HPDE6-E6E7 (cell line): ENCODE data around the gene COL9A2.

Experiments
- DNase-seq: peaks from one replicate; pipeline ENCODE4 v3.0.0; 2011; ENCODE audit warnings: missing footprints; ENCODE audit errors: extremely low spot score

Gene COL9A2

DNA sequence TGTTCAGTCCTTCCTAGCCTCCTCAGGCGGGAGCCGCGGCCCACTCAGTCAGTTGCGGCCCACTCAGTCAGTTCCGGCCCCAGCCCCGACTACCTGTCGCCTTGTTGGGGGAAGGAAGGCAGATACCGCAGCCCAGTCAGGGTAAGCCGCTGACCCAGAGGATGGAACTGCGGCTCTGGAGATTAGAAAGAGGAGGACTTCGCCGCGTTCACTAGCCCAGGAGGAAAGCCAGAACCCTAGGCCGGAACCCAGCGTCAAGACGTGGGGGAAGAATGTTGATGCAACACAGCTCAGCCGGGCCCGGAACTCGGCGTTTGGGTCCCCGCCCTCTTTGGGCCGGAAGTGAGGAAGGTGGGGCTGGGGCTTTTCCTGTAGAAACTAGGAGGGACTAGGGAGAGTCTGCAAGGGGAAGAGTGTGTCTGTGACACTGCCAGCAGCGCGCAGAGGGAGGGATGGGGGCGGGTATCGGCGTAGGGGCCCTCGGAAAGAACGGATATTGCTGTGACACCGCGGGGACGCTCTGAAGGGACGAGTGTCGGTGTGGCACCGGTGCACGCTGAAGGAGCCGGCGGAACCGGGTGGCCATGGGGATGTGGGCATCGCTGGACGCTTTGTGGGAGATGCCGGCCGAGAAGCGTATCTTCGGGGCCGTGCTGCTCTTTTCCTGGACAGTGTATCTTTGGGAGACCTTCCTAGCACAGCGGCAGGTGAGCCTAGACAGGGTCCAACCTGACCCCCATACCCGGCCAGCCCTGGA, 59.2 kb downstream of the COL9A2 start, which contains the start of gene ZMPSTE24:
ZMPSTE24 (plus strand) TSS at position 549 of the 757 bp plus-strand sequence; CDS start at position 585, 36 bp downstream.
- DNase-seq = peak; percentile 80

DNA sequence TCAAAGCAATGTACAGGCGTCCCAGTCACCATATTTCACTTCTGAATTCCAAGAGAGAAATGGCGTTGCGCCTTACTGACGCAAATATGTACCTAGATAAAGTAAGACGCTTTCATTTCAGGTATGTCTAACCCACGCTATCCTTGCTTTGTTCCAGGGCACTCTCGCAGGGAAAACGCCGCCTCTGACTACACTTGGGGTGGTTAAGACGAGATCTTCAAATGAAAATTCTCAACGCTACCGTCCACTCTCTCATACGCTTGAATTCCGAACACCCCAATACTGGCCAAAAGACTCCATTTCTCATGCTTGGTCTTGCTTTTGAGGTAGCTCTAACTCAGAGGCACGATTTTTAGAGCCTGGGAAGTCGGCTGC, 59.8 kb downstream of the COL9A2 start:
- no peak for DNase-seq

DNA sequence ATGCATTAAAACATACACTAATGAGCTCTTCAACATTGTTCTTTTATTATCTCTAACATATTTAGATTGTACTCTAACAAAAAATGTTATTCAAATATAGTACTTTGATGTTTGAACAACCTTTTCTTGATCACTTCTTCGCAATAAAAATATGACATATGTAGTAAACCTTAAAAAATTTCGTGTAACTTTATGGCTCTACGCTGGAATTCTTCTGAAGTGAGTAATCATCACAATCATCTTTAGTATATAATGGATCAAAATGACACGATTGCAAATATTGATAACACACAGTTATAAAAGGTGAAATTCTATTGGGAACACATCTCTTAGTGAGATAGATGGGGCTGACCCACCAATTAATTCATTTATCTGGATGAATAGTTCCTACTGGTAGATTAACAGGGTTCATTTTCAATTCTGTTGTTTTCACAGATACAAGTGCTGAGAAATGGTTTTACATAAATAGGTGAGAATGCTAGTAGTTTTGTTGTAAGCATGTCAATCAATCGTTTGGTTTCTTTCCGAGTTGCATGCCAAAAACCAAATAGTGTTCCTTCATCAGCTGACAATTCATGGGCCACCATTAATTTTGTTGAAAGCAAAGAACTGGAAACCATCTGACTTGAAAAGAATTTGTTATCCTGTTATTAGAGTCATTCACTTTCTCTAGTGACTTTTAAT, 60.5 kb downstream of the COL9A2 start:
- no peak for DNase-seq

DNA sequence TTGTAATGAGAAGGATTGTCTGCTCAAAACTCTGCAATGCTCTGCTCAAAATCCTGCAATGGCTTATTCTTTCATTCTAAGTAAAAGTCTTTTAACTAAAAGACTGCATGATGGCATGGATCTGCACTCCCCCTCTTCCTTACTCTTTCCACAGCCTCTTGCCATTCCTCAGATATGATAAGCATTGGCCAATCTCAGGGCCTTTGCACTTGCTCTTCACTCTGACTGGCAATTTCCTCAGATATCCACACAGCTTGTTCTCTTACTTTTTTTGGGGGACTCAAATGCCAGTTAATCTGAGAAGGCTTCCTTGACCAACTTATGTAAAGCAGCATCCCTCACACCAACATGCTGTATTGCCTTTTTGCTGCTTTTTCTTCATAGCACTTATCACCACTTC, 61.9 kb downstream of the COL9A2 start:
- no peak for DNase-seq

DNA sequence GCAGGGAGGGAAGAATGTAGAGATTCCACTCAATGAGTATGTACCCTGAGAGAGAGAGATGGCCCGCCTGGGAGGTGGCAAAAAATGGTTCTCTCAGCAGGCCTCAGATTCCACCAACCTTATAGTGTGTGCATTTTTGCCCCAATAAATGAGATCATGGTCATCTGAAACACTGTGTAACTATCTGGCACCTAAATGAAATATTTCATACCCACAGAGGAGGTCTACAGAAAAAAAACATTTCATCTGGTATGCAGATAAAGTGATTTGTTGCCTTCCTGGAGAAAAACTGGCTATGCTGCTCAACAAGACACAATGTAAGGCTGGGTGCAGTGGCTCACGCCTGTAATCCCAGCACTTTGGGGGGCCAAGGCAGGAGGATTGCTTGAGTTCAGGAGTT, 64.5 kb downstream of the COL9A2 start:
- no peak for DNase-seq

DNA sequence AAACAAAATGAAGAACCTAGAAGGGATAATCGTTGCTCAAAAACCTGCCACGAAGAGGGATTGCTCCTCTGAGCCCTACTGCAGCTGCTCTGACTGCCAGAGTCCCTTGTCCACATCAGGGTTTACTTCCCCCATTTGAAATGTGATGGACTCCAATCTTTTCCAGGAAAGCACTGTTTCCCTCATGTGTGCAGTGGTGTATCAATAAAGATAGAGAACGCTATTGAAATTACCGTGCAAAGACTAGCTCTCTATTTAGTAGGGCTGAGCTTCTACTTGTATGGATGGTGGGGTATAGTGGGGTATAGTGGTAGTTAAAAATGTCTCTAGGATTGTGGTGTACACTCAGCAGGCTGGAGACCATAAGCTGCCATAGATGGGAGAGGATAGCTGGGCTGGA, 65.6 kb downstream of the COL9A2 start:
- DNase-seq = no peak
